Dedifferentiated amniotic fluid mesenchymal stem cell (primary cell): ENCODE results near the gene NBEAL1.
"Not testable (repeated sequence)": the region's sequence is repeated elsewhere in the genome, so short reads cannot be mapped to it uniquely, and the experiment has no call there.

Source experiments
- DNase-seq: peaks from one replicate; pipeline ENCODE4 v3.0.0-alpha.2; 2016; ENCODE audit errors: extremely low spot score

The NBEAL1 gene

DNA sequence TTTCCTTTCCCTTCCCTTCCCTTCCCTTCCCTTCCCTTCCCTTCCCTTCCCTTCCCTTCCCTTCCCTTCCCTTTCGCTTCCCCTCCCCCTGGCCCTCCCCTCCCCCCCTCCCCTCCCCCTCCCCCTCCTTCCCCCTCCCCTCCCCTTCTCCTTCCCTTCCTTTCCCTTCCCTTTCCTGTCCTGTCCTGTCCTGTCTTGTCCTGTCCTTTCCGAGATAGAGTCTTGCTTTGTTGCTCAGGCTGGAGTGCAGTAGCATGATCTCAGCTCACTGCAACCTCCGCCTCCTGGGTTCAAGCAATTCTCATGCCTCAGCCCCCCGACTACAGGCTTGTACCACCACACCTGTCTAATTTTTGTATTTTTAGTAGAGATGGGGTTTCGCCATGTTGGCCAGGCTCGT is 24.5 kb downstream of the NBEAL1 start:
- DNase-seq: not testable (repeated sequence)

DNA sequence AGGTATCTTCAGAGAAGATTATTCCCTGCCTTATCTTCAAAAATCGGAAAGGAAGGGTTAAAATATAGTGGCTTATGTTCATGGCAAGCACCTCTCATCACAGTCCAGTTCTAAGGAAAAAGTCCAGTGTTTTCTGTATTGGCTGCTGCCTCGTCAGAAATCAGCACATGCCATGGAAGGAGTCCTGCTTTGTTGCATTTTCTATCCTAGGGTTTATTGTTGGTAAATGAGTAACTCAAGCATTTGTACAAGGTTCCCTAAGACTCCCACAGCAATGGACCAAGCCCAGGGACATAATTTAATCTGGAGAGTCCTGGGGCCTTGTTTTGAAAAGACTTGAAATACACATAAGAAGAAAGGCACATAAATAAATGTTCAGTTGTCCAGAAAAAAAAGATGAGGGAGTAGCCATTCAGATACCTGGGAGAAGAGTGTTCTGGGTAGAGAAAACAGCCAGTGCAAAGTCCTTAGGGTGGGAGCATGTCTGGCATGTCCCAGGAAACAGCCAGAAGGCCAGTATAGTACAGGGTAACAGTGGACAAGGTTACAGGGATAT is 26.4 kb downstream of the NBEAL1 start:
- DNase-seq: no peak

DNA sequence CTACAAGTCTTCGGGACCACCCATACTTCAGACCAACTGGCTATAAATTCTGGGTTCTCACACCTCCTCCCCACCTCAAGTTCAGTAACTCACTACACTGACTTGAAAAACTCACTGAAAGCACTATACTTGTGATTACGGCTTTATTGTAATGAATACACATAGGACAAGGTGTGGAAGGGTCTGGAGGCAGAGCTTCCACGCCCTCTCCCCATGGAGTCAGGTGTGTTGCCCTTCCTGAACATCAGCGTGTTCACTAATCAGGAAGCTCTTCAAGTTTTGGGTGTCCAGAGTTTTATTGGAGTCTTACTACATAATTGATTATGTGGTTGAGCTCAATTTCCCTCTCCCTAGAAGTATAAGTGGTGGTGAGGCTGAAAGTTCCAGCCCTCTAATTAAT is 27.5 kb downstream of the NBEAL1 start:
- no peak for DNase-seq

GRCh38 chr2:203043226-203043625 is 28.6 kb downstream of the NBEAL1 start:
- no peak for DNase-seq

GRCh38 chr2:203045867-203046266 is 31.2 kb downstream of the NBEAL1 start:
- DNase-seq: no peak

- no peak for DNase-seq
Observed at GRCh38 chr2:203052539-203052938, 37.9 kb downstream of the NBEAL1 start.

DNA sequence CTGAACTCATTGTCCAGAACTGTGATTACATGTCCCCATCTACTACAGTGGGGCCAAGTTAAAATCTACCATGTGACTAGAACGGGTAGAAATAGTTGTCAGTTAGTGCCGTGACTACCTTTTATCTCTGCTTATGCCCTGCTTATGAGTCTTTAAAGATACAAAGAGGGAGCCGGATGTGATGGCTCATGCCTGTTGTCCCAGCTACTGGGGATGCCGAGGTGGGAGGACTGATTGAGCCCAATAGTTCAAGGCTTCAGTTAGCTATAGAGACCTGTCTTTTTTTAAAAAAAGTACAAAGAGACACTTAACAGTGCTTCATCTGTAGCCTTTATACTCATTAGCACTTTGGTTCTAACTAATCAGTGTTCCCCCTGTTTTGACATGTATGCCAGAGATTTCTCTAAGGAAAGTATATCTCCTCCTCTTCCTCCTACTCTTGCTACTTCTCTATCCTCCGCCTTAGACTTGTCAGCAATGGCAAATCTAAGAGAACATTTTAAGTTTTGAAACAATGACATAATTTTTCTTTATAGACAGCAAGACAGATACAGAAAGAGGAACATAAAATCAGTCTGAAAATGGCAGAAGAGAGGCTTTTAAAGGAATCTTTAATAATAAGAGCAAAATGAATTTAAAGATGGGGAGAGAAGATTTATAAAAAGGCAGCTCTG is 45.0 kb downstream of the NBEAL1 start:
- no peak for DNase-seq

DNA sequence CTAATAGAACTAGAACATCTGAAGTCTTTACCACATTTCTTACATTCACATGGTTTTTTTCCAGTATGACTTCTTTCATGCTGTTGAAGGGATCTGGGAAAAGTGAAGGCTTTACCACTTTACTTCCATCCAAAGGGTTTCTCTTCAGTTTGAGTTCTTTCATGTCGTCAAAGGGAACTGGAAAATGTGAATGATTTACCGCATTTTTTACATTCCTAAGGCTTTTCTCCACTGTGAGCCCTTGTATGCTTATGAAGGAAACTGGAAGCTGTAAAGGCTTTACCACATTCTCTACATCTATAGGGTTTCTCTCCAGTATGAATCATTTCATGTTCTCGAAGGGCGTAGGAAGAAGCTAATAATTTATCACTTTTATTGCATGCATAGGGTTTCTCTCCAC is 46.7 kb downstream of the NBEAL1 start:
- peak; percentile 48 for DNase-seq

DNA sequence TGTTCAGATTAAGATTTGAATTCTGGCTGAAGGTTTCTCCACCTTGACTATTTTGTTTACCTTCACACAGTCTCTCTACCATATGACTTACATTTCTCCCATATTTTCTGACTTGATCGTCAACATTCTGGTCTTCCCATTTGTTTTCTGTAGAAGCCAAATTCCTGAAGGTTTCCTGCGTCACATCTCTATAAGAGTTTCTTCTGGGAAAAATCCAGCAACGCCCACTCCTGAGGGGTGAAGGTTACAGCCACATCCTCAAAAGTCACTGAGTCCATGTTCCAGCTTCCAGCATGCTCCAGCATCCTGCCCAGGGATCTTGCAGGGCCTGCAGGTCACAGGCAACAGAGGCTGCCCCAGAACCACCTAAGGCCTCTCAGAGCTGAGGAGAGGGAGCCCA is 47.5 kb downstream of the NBEAL1 start:
- DNase-seq: no peak

GRCh38 chr2:203066519-203067091 is 51.9 kb downstream of the NBEAL1 start:
- not testable (repeated sequence) for DNase-seq

GRCh38 chr2:203070701-203071100 is 56.0 kb downstream of the NBEAL1 start:
- DNase-seq: no peak

DNA sequence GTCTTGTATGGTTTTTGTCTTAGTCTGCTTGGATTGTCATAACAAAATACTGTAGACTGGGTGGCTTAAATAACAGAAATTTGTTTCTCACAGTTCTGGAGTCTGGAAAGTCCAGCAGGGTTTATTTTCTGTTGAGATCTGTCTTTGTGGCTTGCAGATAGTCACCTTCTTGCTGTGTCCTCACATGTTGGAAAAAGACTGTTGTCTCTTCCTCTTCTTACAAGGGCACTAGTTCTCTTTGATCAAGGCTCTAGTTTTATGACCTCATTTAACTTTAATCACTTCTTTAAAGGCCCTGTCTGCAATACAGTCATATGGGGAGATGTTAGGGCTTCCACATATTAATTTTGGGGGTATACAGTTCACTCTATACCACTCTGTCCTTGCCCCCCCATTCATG is 56.5 kb downstream of the NBEAL1 start:
- DNase-seq: no peak

DNA sequence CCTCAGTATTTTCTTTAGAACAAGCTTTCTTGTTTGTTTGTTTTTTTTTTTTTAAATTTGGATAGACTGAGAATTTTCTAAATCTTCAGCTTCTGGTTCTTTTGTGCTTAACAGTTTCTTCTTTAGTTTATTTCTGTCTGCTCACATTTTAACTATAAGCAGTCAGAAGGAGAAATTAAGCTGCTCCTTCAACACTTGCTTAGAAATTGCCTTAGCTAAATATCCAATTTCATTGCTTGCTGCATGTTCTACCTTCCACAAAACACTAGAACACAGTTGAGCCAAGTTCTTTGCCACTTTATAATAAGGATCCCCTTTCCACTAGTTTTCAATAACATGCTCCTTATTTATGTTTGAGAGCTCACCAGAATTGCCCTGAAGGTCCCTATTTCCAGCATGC is 57.7 kb downstream of the NBEAL1 start:
- DNase-seq: no peak

GRCh38 chr2:203077451-203077850 is 62.8 kb downstream of the NBEAL1 start:
- DNase-seq: peak; percentile 22

DNA sequence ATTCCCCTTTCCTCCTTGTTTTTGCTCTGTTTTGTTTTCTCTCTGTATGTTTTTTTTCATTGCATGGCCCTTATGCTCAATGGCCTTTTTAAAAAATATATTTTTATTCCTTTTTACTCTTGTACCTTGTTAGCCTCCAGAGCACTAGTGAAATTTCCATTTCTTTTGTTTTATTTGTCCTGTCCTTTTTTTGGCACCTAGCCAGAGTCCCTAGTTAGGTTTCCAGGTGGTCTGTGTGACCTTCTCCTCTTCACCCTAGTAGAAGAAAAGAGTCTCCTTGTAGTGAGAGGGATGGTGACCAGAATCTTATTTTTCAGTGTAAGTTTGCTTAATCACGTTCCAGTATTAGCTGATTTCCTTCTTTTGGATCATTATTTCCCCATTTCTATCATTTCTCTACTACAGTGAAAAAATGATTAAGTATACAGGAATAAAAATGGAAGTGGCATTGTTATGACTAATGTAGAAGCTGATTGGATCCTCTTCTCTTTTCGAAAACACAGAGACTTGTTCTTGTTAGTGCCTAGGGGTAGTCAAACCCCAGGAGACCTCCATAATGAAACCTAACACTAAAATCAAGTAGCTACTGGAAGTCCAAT is 65.9 kb downstream of the NBEAL1 start:
- DNase-seq: no peak

GRCh38 chr2:203083328-203083727 is 68.7 kb downstream of the NBEAL1 start:
- no peak for DNase-seq

DNA sequence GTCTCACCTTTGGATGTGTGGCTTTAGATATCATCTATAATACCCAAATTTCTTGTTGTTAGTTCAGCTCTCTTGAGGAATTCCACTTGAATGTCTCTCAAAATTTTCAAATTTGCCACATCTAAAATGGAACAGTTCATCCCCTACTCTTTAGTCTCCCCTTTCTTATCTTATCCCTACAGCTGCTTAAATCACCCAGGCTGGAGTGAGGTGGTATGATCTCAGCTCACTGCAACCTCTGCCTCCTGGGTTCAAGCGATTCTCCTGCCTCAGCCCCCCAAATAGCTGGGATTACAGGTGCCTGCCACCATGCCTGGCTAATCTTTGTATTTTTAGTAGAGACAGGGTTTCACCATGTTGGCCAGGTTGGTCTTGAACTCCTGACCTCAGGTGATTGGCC is 71.7 kb downstream of the NBEAL1 start:
- not testable (repeated sequence) for DNase-seq

GRCh38 chr2:203090721-203091120 is 76.0 kb downstream of the NBEAL1 start:
- DNase-seq: not testable (repeated sequence)

DNA sequence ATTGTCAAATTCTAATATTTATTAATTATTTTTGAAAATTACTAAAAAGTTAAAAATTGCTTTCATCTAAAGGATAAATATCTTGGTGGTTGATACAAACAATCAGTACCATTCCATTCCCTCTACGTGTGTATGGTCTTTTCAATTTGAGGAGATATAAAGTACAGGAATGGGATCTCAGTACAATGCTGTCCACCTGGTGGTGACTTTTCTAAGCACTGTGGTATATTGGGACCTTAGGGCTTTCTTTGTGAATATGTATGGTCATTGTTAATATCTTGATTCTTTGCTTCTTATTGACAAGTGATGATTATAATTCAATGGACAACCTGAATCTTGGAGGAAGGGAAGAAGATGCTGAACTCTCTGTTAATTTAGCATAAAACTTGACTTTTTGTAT is 83.1 kb downstream of the NBEAL1 start:
- no peak for DNase-seq

DNA sequence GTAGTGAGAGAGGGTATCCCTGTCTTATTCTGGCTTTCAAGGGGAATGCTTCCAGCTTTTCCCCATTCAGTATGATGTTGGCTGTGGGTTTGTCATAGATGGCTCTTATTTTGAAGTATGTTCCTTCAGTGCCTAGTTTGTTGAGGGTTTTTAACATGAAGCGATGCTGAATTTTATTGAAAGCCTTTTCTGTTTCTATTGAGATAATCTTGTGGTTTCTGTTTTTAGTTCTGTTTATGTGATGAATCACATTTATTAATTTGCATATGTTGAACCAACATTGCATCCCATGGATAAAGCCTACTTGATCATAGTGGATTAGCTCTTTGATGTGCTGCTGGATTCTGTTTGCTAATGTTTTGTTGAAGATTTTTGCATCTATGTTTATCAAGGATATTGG is 87.7 kb downstream of the NBEAL1 start:
- DNase-seq: not testable (repeated sequence)

GRCh38 chr2:203104273-203104672 is 89.6 kb downstream of the NBEAL1 start:
- no peak for DNase-seq

DNA sequence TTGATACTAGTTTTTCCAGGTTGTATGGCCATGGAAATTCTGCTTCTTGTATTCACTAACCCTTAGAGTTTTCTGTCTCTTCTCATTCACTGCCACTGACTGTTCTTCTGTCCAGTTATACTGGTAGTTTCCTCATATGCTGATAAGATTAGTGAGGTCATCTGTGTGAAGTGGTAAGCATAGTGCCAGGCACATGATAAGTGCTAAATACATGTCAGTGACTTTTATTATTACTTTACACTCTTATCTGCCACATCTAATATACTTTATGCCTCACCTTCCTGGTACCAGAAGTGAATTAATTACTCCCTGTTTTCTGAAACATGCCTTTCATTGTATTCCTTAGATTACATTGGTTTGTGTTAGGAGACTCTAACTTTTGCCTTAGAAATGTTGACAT is 91.3 kb downstream of the NBEAL1 start:
- no peak for DNase-seq

GRCh38 chr2:203110496-203110895 is 95.8 kb downstream of the NBEAL1 start:
- DNase-seq: not testable (repeated sequence)
